HCT116 (cell line): Measurements from ENCODE around the gene TSSK6.

Source experiments
- JUND ChIP-seq: IDR thresholded peaks from 2 replicates; pipeline ENCODE4 v1.6.1; 2012
- POLR2A ChIP-seq: IDR thresholded peaks from 2 replicates; pipeline ENCODE4 v1.7.0; 2011; ENCODE audit warnings: borderline replicate concordance; ENCODE audit not compliant: insufficient read depth, insufficient read length; ENCODE audit errors: extremely low read depth
- POLR2AphosphoS5 ChIP-seq: IDR thresholded peaks from 2 replicates; pipeline ENCODE4 v1.6.1; 2011; ENCODE audit warnings: mild to moderate bottlenecking, low read depth, low read length, moderate library complexity
- SRF ChIP-seq: IDR thresholded peaks from 2 replicates; pipeline ENCODE4 v1.6.1; 2012; ENCODE audit warnings: low read depth
- TF ChIP-seq, protein P1 (sequence below), 3 experiments: fragments of 200-600 bp in 1 of 3; sonication (generic) in 1 of 3; IDR thresholded peaks in 2 of 3; conservative IDR thresholded peaks in 1 of 3; 2 replicates each; pipeline ENCODE4 v1.5.1; 2012 to 2017; ENCODE audit warnings: low read depth in 2 of 3, low read length in 2 of 3, antibody characterized with exemption in 1 of 3, borderline replicate concordance in 1 of 3, control low read depth in 1 of 3, mild to moderate bottlenecking in 1 of 3, mixed read lengths in 1 of 3, mixed run types in 1 of 3, moderate library complexity in 1 of 3; ENCODE audit not compliant: insufficient read depth in 1 of 3

DNA sequence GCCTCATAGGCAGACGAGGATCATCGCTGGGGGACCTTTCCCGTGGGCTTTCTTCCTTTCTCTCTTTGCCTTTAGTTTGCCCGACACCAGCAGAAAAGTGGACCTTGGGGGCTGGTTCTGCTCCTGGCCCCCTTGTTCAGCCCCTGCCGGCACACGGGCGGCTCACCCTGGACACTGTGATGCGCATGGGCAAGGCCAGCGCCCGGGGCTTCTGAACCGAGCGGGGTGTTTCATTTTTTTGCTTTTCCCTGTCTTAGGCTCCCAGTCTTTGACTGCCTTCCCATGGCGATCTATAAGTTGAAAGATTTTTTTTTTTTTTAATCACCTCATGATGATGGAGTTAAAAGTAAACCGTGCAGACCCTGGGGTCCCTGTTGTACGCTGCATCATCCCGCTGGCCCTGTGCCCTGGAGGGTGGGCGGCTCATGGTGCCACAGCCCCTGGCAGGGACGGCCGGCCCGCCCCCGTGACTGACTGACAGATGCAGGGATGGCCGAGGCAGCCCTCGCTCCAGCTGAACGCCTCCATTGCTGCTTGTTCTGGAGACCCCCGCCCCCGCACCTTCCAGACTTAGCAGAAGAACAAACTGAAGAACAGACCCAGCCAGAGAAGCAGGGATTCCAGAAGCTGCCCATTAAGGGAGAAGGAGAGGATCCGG lies 9.6 kb downstream of the TSSK6 start:
- TF ChIP-seq, protein P1, sequence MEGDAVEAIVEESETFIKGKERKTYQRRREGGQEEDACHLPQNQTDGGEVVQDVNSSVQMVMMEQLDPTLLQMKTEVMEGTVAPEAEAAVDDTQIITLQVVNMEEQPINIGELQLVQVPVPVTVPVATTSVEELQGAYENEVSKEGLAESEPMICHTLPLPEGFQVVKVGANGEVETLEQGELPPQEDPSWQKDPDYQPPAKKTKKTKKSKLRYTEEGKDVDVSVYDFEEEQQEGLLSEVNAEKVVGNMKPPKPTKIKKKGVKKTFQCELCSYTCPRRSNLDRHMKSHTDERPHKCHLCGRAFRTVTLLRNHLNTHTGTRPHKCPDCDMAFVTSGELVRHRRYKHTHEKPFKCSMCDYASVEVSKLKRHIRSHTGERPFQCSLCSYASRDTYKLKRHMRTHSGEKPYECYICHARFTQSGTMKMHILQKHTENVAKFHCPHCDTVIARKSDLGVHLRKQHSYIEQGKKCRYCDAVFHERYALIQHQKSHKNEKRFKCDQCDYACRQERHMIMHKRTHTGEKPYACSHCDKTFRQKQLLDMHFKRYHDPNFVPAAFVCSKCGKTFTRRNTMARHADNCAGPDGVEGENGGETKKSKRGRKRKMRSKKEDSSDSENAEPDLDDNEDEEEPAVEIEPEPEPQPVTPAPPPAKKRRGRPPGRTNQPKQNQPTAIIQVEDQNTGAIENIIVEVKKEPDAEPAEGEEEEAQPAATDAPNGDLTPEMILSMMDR (IDR thresholded peaks at IDR 0.05 in 2 of 3, conservative IDR thresholded peaks at IDR 0.05 in 1 of 3; ENCODE audit: borderline replicate concordance in 1 of 3, insufficient read depth in 1 of 3, low read depth in 2 of 3, low read length in 2 of 3), result no peak
- TF ChIP-seq JUND (no peak), POLR2A (no peak), SRF (no peak), POLR2AphosphoS5 (no peak)
